ENCODE measurements around the gene COL1A2.

The COL1A2 gene

GRCh38 chr7:94411188-94411466, 16.4 kb downstream of the COL1A2 start:
- Histone ChIP-seq H3K9ac (ENCODE audit: low read length) (no peak overlapping the region), H3K27me3 (replicated peaks; ENCODE audit: insufficient read depth, low read length) (no peaks in the 10 kb centered on the region), H3K4me3 (ENCODE audit: low read length) (no peak overlapping the region), H3K4me1 (ENCODE audit: low read length) (no peaks in the 10 kb centered on the region), H3K27ac (ENCODE audit: low read length) (no peak overlapping the region), H3F3A (ENCODE audit: insufficient read depth, low read length) (no peaks in the 10 kb centered on the region), H3K79me2 (ENCODE audit: low read length) (no peaks in the 10 kb centered on the region), H3K9me2 (replicated peaks; ENCODE audit: insufficient read depth, low read length) (no peaks in the 10 kb centered on the region), H3K9me3 (replicated peaks; ENCODE audit: insufficient read depth, low read length) (no peaks in the 10 kb centered on the region), H3K36me3 (replicated peaks; ENCODE audit: insufficient read depth, low read length) (no peaks in the 10 kb centered on the region), H4K20me1 (ENCODE audit: insufficient read depth, low read length) (no peaks in the 10 kb centered on the region), H2AFZ (ENCODE audit: low read length) (no peak overlapping the region), H3K4me2 (ENCODE audit: low read depth, low read length) (no peak overlapping the region)
- TF ChIP-seq EZH2phosphoT487 (IDR thresholded peaks at IDR 0.05; ENCODE audit: low read length) (no peak), CTCF (IDR thresholded peaks at IDR 0.05; ENCODE audit: low read length) (no peak), EZH2 (optimal IDR thresholded peaks at IDR 0.05; ENCODE audit: low read depth, low read length) (no peak)
- no peak for DNase-seq

DNA sequence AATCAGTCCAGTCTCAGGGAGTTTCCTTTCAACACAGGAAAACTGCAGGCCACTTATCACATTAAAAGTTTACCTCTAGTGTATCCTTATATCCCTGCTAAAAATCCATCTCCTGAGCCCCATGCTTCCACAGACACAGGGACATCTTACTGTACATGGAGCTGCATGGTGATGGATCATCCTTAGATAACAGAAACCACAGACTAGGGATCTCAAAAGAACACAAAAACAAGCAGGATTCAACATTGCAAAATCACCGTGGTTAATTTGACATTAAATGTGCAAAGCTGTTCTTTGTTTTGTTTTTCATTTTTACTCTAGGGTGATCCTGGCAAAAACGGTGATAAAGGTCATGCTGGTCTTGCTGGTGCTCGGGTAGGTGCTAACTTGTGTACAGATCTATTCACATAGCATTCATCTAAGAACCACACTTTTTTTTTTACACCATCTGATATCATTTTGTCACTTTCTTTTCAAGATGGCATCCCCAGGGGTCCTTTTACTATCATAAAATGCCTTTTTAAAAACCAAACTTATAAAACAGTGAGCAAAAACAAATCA, 18.1 kb downstream of the COL1A2 start:
- Histone ChIP-seq H3K4me2 (ENCODE audit: low read depth, low read length) (no peak overlapping the region), H3K4me3 (ENCODE audit: low read length) (no peak overlapping the region), H2AFZ (ENCODE audit: low read length) (no peak overlapping the region), H3K27ac (ENCODE audit: low read length) (no peak overlapping the region), H3K36me3 (replicated peaks; ENCODE audit: insufficient read depth, low read length) (no peaks in the 10 kb centered on the region), H3K9ac (ENCODE audit: low read length) (no peak overlapping the region), H3K79me2 (ENCODE audit: low read length) (no peaks in the 10 kb centered on the region), H3K4me1 (ENCODE audit: low read length) (no peaks in the 10 kb centered on the region), H3K9me3 (replicated peaks; ENCODE audit: insufficient read depth, low read length) (no peaks in the 10 kb centered on the region), H3K9me2 (replicated peaks; ENCODE audit: insufficient read depth, low read length) (no peaks in the 10 kb centered on the region), H3F3A (ENCODE audit: insufficient read depth, low read length) (no peaks in the 10 kb centered on the region), H3K27me3 (replicated peaks; ENCODE audit: insufficient read depth, low read length) (no peaks in the 10 kb centered on the region), H4K20me1 (ENCODE audit: insufficient read depth, low read length) (no peaks in the 10 kb centered on the region)
- TF ChIP-seq CTCF (IDR thresholded peaks at IDR 0.05; ENCODE audit: low read length) (no peak), EZH2phosphoT487 (IDR thresholded peaks at IDR 0.05; ENCODE audit: low read length) (no peak), EZH2 (optimal IDR thresholded peaks at IDR 0.05; ENCODE audit: low read depth, low read length) (no peak)
- no peak for DNase-seq

GRCh38 chr7:94414481-94414880, 19.8 kb downstream of the COL1A2 start:
- Histone ChIP-seq H3K79me2 (ENCODE audit: low read length) (no peaks in the 10 kb centered on the region), H3K9me2 (replicated peaks; ENCODE audit: insufficient read depth, low read length) (no peaks in the 10 kb centered on the region), H3K9ac (ENCODE audit: low read length) (no peak overlapping the region), H3K4me2 (ENCODE audit: low read depth, low read length) (no peak overlapping the region), H2AFZ (ENCODE audit: low read length) (no peak overlapping the region), H3K9me3 (replicated peaks; ENCODE audit: insufficient read depth, low read length) (no peaks in the 10 kb centered on the region), H3K36me3 (replicated peaks; ENCODE audit: insufficient read depth, low read length) (no peaks in the 10 kb centered on the region), H3F3A (ENCODE audit: insufficient read depth, low read length) (no peaks in the 10 kb centered on the region), H3K4me1 (ENCODE audit: low read length) (no peaks in the 10 kb centered on the region), H3K27ac (ENCODE audit: low read length) (no peak overlapping the region), H4K20me1 (ENCODE audit: insufficient read depth, low read length) (no peaks in the 10 kb centered on the region), H3K4me3 (ENCODE audit: low read length) (no peak overlapping the region), H3K27me3 (replicated peaks; ENCODE audit: insufficient read depth, low read length) (no peaks in the 10 kb centered on the region)
- no peak for DNase-seq
- TF ChIP-seq EZH2phosphoT487 (IDR thresholded peaks at IDR 0.05; ENCODE audit: low read length), result no peak
- TF ChIP-seq EZH2 (optimal IDR thresholded peaks at IDR 0.05; ENCODE audit: low read depth, low read length), result no peak
- no peak for TF ChIP-seq CTCF (IDR thresholded peaks at IDR 0.05; ENCODE audit: low read length)

Measured in MM.1S (cell line).